ENCODE measurements around the gene IGFBP7.

Gene IGFBP7

DNA sequence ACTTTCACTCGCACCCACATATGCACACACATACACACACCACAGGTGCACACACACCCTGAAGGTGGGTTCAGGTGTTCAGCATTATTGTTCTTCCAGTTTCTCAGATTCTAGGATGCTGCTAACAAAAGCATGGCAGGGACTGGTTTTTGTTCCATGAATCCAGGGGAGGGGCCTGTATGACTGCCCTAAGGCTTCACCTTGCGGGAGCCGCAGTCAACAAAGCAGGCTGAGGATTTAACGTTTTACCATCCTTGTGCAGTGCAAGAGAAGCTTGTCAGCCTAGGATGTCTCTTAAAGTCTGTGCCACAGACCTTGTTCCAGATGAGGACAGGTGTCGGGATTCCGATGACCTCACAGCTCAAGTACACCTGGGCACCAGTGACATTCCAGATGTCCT, 69.7 kb downstream of the IGFBP7 start:
- Mint-ChIP-seq H3K27me3 (peaks cover 38% of the 10 kb centered on the region), H3K27ac (no peak overlapping the region), H3K4me1 (ENCODE audit: low read depth) (no peaks in the 10 kb centered on the region), H3K36me3 (ENCODE audit: low read depth) (no peaks in the 10 kb centered on the region), H3K9me3 (no peaks in the 10 kb centered on the region), H3K4me3 (no peak overlapping the region)
- DNase-seq, result no peak

DNA sequence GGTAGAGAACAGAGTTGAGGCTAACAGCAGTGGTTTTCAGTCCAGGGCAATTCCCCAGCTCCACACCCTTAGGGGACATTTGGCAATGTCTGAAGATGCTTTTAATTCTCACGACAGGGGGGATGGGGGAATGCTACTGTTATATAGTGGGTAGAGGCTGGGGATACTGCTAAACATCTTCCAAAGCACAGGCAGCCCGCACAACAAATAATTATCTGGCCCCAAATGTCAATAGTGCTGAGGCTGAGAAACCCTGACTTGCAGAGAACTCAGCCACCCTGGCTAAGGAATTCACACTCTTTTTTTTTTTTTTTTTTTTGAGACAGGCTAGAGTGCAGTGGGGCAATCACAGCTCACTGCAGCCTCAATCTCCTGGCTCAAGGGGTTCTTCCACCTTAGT, 70.8 kb downstream of the IGFBP7 start:
- Mint-ChIP-seq H3K27ac (no peak overlapping the region), H3K4me1 (ENCODE audit: low read depth) (no peaks in the 10 kb centered on the region), H3K27me3 (peaks cover 38% of the 10 kb centered on the region), H3K9me3 (no peaks in the 10 kb centered on the region), H3K4me3 (no peak overlapping the region), H3K36me3 (ENCODE audit: low read depth) (no peaks in the 10 kb centered on the region)
- DNase-seq, result no peak

- Mint-ChIP-seq H3K9me3 (no peaks in the 10 kb centered on the region), H3K27ac (no peak overlapping the region), H3K4me3 (no peak overlapping the region), H3K27me3 (peaks cover 38% of the 10 kb centered on the region), H3K36me3 (ENCODE audit: low read depth) (peaks cover 6% of the 10 kb centered on the region), H3K4me1 (ENCODE audit: low read depth) (no peaks in the 10 kb centered on the region)
- no peak for DNase-seq
Observed at GRCh38 chr4:57037982-57038604, 72.1 kb downstream of the IGFBP7 start.

DNA sequence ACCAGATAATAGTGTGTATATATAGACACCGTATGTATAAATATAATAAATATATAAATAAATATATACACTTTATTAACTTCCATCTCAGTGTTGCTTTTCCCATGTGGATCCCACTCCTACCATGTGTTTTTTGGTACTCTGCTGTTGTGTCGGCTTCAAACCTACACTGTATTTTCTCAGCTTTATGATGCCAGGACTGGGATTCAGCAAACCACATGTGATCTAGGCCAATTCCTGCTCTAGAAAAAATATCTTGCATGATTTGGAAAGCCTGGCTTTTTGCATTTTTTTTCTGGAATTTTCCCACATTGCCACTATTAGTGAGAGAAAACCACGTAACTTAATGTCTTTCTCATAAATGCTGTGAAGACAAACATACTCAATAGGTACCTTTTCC, 75.7 kb downstream of the IGFBP7 start:
- DNase-seq, result no peak
- peaks cover 25% of the 10 kb centered on the region for H3K27me3 Mint-ChIP-seq
- no peaks in the 10 kb centered on the region for H3K9me3 Mint-ChIP-seq
- peaks cover 41% of the 10 kb centered on the region for H3K36me3 Mint-ChIP-seq (ENCODE audit: low read depth)
- H3K4me3 Mint-ChIP-seq, result no peak overlapping the region
- no peak overlapping the region for H3K27ac Mint-ChIP-seq
- H3K4me1 Mint-ChIP-seq (ENCODE audit: low read depth), result no peaks in the 10 kb centered on the region

GRCh38 chr4:57023104-57023503, 87.1 kb downstream of the IGFBP7 start:
- peaks cover 98% of the 10 kb centered on the region for H3K36me3 Mint-ChIP-seq (ENCODE audit: low read depth)
- H3K27me3 Mint-ChIP-seq, result no peaks in the 10 kb centered on the region
- H3K4me1 Mint-ChIP-seq (ENCODE audit: low read depth), result peaks cover 2% of the 10 kb centered on the region
- H3K27ac Mint-ChIP-seq, result peak overlapping the region; percentile 37
- no peaks in the 10 kb centered on the region for H3K9me3 Mint-ChIP-seq
- no peak for DNase-seq
- no peak overlapping the region for H3K4me3 Mint-ChIP-seq

DNA sequence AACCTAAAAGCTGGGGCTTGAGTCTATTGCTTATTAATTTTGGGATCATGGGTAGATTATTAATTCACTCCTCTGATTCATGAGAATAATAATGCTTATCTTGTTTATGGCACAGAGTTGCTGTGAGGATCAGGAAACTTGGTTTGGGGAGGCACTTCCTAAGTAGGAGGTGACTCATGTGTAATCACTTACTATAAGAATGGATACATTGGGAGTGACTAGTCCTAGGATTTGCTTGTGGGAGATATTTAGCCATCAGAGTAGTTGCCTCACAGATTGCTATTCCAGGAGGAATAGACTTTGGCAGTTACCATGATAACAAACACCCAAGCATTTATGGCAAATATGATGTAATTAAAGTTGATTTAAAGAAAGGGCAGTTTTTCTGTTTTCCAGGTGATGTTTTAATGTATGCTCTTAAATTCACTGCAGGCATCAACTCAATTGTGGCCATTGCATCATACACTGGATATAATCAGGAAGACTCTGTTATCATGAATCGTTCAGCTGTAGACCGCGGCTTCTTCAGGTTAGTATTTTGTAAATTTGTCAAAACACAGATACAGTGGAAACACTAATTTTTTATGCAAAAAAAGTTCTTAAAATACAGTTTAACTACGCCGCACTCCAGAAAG, 89.6 kb downstream of the IGFBP7 start:
- Mint-ChIP-seq H3K9me3 (no peaks in the 10 kb centered on the region), H3K27me3 (no peaks in the 10 kb centered on the region), H3K36me3 (ENCODE audit: low read depth) (peaks cover 94% of the 10 kb centered on the region), H3K4me1 (ENCODE audit: low read depth) (no peaks in the 10 kb centered on the region), H3K27ac (peak overlapping the region; percentile 72), H3K4me3 (no peak overlapping the region)
- DNase-seq, result no peak

GRCh38 chr4:57018980-57019379, 91.2 kb downstream of the IGFBP7 start:
- peaks cover 92% of the 10 kb centered on the region for H3K36me3 Mint-ChIP-seq (ENCODE audit: low read depth)
- H3K9me3 Mint-ChIP-seq, result no peaks in the 10 kb centered on the region
- H3K27ac Mint-ChIP-seq, result peak overlapping the region; percentile 27
- DNase-seq, result no peak
- no peaks in the 10 kb centered on the region for H3K27me3 Mint-ChIP-seq
- H3K4me1 Mint-ChIP-seq (ENCODE audit: low read depth), result no peaks in the 10 kb centered on the region
- H3K4me3 Mint-ChIP-seq, result no peak overlapping the region

DNA sequence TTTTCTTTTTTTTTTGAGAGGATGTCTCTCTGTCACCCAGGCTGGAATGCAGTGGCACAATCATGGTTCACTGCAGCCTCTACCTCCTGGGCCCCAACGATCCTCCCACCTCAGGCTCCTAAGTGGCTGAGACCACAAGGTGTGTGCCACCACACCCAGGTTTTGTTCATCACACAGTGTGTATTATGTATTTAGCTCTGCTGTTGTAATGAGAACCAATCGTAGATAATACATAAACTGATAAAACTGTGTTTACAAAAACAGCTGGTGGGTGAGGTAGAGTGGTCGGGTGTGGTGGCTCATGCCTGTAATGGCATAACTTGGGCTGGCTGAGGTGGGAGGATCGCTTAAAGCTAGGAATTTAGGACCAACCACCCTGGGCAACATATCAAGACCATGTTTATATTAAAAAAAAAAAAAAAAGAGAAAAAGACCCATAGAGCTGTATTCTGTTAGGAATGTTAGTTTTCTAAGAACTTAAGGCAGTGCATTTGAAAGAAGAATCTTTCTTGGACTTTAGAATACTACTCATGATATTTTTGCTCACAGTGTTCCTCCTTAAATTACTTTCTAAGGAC, 96.6 kb downstream of the IGFBP7 start:
- no peaks in the 10 kb centered on the region for H3K27me3 Mint-ChIP-seq
- no peak for DNase-seq
- no peak overlapping the region for H3K4me3 Mint-ChIP-seq
- no peaks in the 10 kb centered on the region for H3K4me1 Mint-ChIP-seq (ENCODE audit: low read depth)
- peak overlapping the region; percentile 38 for H3K27ac Mint-ChIP-seq
- no peaks in the 10 kb centered on the region for H3K9me3 Mint-ChIP-seq
- peaks cover 85% of the 10 kb centered on the region for H3K36me3 Mint-ChIP-seq (ENCODE audit: low read depth)

DNA sequence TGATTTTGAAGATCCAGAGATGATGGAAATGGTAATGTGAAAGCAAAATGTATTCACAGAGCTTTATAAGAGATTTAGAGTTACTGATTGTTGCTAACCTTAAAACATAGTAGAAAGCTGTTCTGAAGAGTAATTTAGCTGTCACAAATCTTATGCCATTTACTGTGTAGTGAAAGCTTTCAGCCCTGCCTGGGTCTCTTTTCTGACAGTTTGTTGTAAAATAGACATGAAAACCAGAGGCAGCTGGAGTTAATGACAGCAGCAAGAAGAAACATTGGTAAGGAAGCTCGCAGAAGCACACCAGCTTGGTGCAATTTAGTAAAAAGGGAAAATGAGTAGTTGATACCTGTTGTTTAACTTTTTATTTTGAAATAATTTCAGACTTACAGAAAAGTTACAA, 110.4 kb downstream of the IGFBP7 start:
- Mint-ChIP-seq H3K9me3 (no peaks in the 10 kb centered on the region), H3K4me1 (ENCODE audit: low read depth) (peaks cover 8% of the 10 kb centered on the region), H3K27ac (no peak overlapping the region), H3K36me3 (ENCODE audit: low read depth) (peaks cover 94% of the 10 kb centered on the region), H3K27me3 (no peaks in the 10 kb centered on the region), H3K4me3 (no peak overlapping the region)
- DNase-seq, result no peak

DNA sequence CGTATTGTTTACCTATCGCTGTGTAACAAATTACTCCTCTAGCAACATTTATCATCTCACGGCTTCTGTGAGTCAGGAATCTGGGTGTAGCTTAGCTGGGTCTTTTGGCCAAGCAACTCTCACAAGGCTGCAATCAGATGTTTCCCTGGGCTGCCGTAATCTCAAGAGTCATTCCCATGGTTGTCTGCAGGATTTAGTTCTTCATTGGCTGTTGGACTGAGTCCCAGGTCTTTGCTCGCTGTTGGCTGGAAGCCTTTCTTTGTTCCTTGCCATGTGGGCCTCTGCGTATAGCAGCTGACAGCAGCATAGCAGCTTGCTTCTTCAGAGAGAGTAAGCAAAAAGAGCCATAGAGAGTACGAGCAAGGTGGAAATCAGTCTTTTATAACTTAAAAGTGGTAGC, 114.7 kb downstream of the IGFBP7 start:
- H3K9me3 Mint-ChIP-seq, result no peaks in the 10 kb centered on the region
- H3K4me3 Mint-ChIP-seq, result no peak overlapping the region
- no peaks in the 10 kb centered on the region for H3K27me3 Mint-ChIP-seq
- H3K4me1 Mint-ChIP-seq (ENCODE audit: low read depth), result peaks cover 24% of the 10 kb centered on the region
- peaks cover 95% of the 10 kb centered on the region for H3K36me3 Mint-ChIP-seq (ENCODE audit: low read depth)
- H3K27ac Mint-ChIP-seq, result peak overlapping the region; percentile 58
- DNase-seq, result no peak

- Mint-ChIP-seq H3K36me3 (ENCODE audit: low read depth) (peaks cover 97% of the 10 kb centered on the region), H3K4me3 (no peak overlapping the region), H3K4me1 (ENCODE audit: low read depth) (peaks cover 45% of the 10 kb centered on the region), H3K9me3 (no peaks in the 10 kb centered on the region), H3K27ac (peak overlapping the region; percentile 48), H3K27me3 (no peaks in the 10 kb centered on the region)
- DNase-seq, result no peak
Observed at GRCh38 chr4:56990109-56990905, 119.9 kb downstream of the IGFBP7 start.

GRCh38 chr4:56986952-56987351, 123.2 kb downstream of the IGFBP7 start:
- no peak for DNase-seq
- Mint-ChIP-seq H3K27ac (no peak overlapping the region), H3K27me3 (no peaks in the 10 kb centered on the region), H3K9me3 (no peaks in the 10 kb centered on the region), H3K4me3 (no peak overlapping the region), H3K4me1 (ENCODE audit: low read depth) (peaks cover 67% of the 10 kb centered on the region), H3K36me3 (ENCODE audit: low read depth) (peaks cover 91% of the 10 kb centered on the region)

DNA sequence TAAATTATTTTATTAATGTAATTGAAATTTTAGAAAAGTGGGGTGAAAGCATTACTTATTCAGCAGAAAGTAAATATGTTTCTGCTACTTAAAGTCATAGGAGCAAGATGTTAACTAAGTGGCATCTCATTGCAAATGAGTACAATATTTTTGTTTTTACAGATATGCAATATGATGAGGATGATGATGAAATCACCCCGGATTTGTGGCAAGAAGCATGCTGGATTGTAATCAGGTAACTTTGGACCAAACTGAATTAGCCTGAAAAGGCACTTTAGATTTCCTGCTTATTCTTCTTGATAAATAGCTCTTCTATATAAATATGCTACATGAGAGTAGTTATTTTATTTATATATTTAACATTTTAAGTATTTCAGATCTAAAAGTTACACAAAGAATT, 124.0 kb downstream of the IGFBP7 start:
- Mint-ChIP-seq H3K36me3 (ENCODE audit: low read depth) (peaks cover 91% of the 10 kb centered on the region), H3K4me1 (ENCODE audit: low read depth) (peaks cover 67% of the 10 kb centered on the region)

DNA sequence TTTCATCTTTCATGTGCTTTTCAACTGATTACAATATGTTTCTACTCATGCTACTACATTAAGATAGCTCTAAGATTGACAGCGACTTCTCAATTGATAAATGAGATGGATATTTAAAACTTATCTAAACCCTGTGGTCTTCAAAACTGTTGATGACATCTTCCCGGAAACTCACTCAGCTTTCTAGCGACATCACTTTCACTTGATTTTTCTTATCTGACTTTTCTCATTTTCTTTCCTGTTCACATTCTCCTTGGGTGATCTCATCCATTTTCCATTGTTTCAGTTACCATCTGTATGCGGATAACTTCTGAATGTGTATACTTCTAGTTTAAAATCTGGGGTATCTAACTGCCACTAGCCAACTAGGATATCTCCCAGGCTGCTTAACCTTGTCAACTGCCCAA, 128.4 kb downstream of the IGFBP7 start:
- H3K9me3 Mint-ChIP-seq, result no peaks in the 10 kb centered on the region
- no peak for DNase-seq
- H3K4me3 Mint-ChIP-seq, result peak overlapping the region; percentile 99
- peaks cover 84% of the 10 kb centered on the region for H3K36me3 Mint-ChIP-seq (ENCODE audit: low read depth)
- H3K27me3 Mint-ChIP-seq, result no peaks in the 10 kb centered on the region
- H3K4me1 Mint-ChIP-seq (ENCODE audit: low read depth), result peaks cover 53% of the 10 kb centered on the region
- H3K27ac Mint-ChIP-seq, result peak overlapping the region; percentile 100

More for the DNA sequence above, 124.0 kb downstream of the IGFBP7 start:
- no peaks in the 10 kb centered on the region for H3K9me3 Mint-ChIP-seq
- H3K27me3 Mint-ChIP-seq, result no peaks in the 10 kb centered on the region
- no peak for DNase-seq
- no peak overlapping the region for H3K4me3 Mint-ChIP-seq
- H3K27ac Mint-ChIP-seq, result no peak overlapping the region

All from activated T-cell treated with anti-CD3 and anti-CD28 coated beads, Interleukin-2, amount 50 U/mL, for 24 hours (primary cell).